ENCODE measurements around the gene RPS6KA1.
"Not testable (repeated sequence)": the region's sequence is repeated elsewhere in the genome, so short reads cannot be mapped to it uniquely, and the experiment has no call there.

GRCh38 chr1:26612627-26613026, 83.1 kb downstream of the RPS6KA1 start:
- TF ChIP-seq CTCF, POLR2A, EP300 (IDR thresholded peaks at IDR 0.05): not testable (repeated sequence)

Data from tibial nerve (tissue), 4 donors.